Testis (tissue), 3 donors: ENCODE results near the gene MECP2. TPM values are rescaled to one million over a fixed set of nuclear protein-coding genes. Genes with fewer than 3 reads are reported as not detected.

Experiments
- DNase-seq: peaks from one replicate; pipeline ENCODE4 v3.0.0-alpha.2; 2019
- H3K27ac ChIP-seq, 2 donors: fragments of 200-600 bp; sonication (generic); one replicate each; pipeline ENCODE4 v1.5.1; 2019
- H3K27me3 ChIP-seq: fragments of 200-600 bp; sonication (generic); one replicate; pipeline ENCODE4 v1.5.1; 2019
- H3K36me3 ChIP-seq: fragments of 200-600 bp; sonication (generic); one replicate; pipeline ENCODE4 v1.5.1; 2017; ENCODE audit warnings: low read depth; ENCODE audit errors: missing control alignments
- H3K4me1 ChIP-seq: fragments of 200-600 bp; sonication (generic); one replicate; pipeline ENCODE4 v1.5.1; 2019
- H3K4me3 ChIP-seq, 2 donors: fragments of 200-600 bp; sonication (generic); one replicate each; pipeline ENCODE4 v1.5.1; 2017 to 2019
- H3K9me3 ChIP-seq: fragments of 200-600 bp; sonication (generic); one replicate; pipeline ENCODE4 v1.5.1; 2017
- POLR2A ChIP-seq: fragments of 450-650 bp; IDR thresholded peaks from one replicate; pipeline ENCODE4 v1.6.1; 2017; ENCODE audit warnings: antibody characterized with exemption, mild to moderate bottlenecking, moderate library complexity
- WGBS, 2 donors: methylation state at CpG; one replicate each; pipeline ENCODE4 v1.1.5; 2018; 5-methylcytosine and 5-hydroxymethylcytosine counted together
- intact Hi-C: fragments of 100-400 bp; cut with DNase I; formaldehyde crosslinking; loops from one replicate; pipeline ENCODE4 v1.15.1; 2023; ENCODE audit warnings: low total_unique reads
- microRNA counts, 2 donors: library from miRNA; unstranded; fragments of <30 nt; microRNA quantifications; one replicate each; lab custom pipeline; 2016
- microRNA-seq, 2 donors: library from miRNA; unstranded; fragments of <30 nt; microRNA quantifications; one replicate each; pipeline ENCODE4, GENCODE V29; 2016; ENCODE audit warnings: borderline number of aligned reads in 2 of 2, borderline replicate concordance in 1 of 2
- polyA plus RNA-seq: library from polyadenylated mRNA; stranded (reverse); fragments of 350-450 nt; fragmentation: Illumina TruSeq; extraction: RNeasy Lipid Tissue Mini Kit (QIAGEN cat#74804); gene quantifications from one replicate; pipeline ENCODE4 v1.2.3, GENCODE V29; 2014; ENCODE audit warnings: low read depth, low replicate concordance; ENCODE audit not compliant: insufficient read depth
- small RNA-seq, 2 donors: library from RNA; depleted of rRNA; stranded (forward); fragments of <200 nt; gene quantifications; one replicate each; pipeline ENCODE3, GENCODE V24; 2016
- total RNA-seq, 2 donors: library from RNA; depleted of rRNA; stranded (reverse); fragments of >200 nt; gene quantifications; one replicate each; pipeline ENCODE4 v1.2.3, GENCODE V29; 2016
- TF ChIP-seq, protein P1 (sequence below), 3 experiments: fragments of 450-650 bp in 2 of 3; fragments of 200-600 bp in 1 of 3; sonication (generic) in 1 of 3; IDR thresholded peaks; one replicate each; pipeline ENCODE4 v1.5.1; 2016 to 2019; ENCODE audit warnings: antibody characterized with exemption in 3 of 3, mild to moderate bottlenecking in 2 of 3, moderate library complexity in 1 of 3

The MECP2 gene
- total and polyA plus RNA-seq, 3 donors from 2014 or later: 25.0 to 86.4 (median 85.4) TPM

DNA sequence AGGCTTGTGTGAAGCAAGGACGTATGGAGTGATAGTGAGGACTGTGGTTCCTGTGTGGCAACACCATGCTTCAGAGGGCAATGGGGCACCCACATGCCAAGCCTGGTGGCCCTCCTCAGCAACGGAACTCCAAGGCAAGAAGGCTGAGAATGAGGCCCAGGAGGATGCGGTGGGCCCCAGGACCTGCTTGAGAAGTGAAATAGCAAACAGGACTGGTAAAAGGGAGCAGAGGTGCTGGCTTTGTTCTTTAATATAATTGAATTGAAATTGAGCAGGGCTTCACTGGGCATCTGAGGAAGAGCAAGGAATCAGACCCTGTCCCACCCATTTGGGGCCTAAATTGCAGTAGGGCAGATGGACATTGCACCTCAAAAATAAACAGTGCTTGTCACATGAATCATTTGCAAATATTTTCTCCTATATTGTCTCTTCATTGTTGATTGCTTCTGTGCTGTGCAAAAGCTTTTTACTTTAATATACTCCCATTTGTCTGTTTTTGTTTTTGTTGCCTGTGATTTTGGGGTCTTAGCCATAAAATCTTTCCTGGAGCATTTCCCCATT, 122.7 kb downstream of the MECP2 start:
- Histone ChIP-seq H3K4me1 (no peaks in the 10 kb centered on the region), H3K4me3 (no peak overlapping the region), H3K27me3 (no peaks in the 10 kb centered on the region), H3K27ac (no peak overlapping the region), H3K36me3 (no peaks in the 10 kb centered on the region), H3K9me3 (no peaks in the 10 kb centered on the region)
- no peak for DNase-seq
- intact Hi-C loops: no loop called here
- WGBS, 2 donors: 40 to 77% methylated on average over 1 to 3 of the region's 3 CpGs
- TF ChIP-seq POLR2A: no peak
- TF ChIP-seq, protein P1, sequence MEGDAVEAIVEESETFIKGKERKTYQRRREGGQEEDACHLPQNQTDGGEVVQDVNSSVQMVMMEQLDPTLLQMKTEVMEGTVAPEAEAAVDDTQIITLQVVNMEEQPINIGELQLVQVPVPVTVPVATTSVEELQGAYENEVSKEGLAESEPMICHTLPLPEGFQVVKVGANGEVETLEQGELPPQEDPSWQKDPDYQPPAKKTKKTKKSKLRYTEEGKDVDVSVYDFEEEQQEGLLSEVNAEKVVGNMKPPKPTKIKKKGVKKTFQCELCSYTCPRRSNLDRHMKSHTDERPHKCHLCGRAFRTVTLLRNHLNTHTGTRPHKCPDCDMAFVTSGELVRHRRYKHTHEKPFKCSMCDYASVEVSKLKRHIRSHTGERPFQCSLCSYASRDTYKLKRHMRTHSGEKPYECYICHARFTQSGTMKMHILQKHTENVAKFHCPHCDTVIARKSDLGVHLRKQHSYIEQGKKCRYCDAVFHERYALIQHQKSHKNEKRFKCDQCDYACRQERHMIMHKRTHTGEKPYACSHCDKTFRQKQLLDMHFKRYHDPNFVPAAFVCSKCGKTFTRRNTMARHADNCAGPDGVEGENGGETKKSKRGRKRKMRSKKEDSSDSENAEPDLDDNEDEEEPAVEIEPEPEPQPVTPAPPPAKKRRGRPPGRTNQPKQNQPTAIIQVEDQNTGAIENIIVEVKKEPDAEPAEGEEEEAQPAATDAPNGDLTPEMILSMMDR (IDR thresholded peaks at IDR 0.05): no peak

DNA sequence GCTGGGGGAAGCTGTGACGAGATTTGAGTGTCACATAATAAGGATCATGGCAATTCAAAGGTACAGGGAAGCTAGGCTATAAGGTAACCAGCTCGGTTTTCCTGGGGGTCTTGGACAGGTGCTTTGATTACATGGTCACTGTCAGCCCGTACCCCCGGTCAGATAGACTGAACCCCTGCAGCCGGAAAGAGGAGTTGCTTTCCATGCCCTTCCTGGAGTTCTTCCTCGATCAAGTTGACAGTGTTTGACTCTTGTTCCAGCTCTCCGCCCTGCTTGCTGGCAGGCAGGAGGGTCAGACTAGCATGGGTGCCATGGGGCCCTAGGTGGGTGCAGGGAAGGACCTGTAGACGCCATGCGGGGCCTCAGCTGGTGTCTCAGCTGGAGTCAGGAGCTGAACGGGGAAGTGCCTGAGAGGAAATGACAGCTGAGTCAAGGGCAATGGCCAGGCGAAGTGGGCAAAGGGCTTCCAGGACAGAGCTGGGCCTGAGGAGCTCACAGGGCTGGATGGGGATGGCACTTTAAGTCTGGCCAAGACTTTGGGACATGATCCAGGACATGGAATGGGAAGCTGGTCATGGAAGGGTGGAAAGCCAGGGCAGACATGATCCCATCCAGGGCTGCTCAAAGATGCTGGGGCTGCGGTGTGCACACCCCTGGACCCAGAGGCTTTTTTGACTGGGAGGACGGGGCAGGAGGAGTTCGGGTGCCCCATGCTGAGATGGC, 123.4 kb downstream of the MECP2 start:
- peak overlapping the region; percentile 81 to 98 for H3K27ac ChIP-seq

DNA sequence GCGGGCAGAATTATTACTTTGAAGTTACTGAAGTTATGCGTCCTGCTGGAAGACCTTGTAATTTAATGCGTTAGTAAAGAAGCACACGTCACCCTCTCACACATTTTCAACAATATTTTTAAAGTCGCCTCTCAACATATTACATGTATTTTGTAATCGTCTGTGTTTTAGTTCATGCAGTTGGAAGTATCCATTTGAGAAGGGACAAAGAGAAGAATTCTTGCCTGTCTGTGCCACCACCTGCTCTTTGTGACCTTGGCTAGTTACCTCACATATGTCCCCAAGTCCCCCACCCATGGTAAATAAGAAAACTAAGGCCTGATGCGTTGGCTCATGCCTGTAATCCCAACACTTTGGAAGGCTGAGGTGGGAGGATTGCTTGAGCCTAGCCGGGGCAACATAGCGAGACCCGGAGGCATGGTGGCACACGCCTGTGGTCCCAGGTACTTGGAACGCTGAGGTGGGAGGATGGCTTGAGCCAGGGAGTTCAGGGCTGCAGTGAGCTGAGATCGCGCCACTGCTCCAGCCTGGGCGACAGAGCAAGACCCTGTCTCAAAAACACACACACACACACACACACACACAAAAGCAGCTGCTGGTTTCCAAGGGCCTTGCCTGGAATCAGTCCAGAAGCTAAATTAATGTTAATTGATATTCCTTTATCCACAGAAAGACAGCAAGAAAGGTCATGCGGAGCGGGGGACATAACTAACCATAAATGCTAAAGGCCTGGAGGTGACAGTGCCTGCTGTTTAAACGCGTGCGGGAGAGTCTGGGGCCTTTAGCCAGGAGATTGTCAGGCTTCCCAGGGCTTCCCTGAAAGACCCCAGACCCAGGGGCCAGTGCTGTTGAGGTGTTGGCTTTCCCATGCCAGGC, 124.2 kb downstream of the MECP2 start:
- Histone ChIP-seq H3K27me3 (no peaks in the 10 kb centered on the region), H3K9me3 (no peaks in the 10 kb centered on the region), H3K27ac (peak overlapping the region; percentile 81 to 98), H3K4me3 (peak overlapping the region; percentile 53 to 74), H3K36me3 (no peaks in the 10 kb centered on the region), H3K4me1 (peaks cover 4% of the 10 kb centered on the region)
- TF ChIP-seq POLR2A: no peak
- TF ChIP-seq, protein P1 (IDR thresholded peaks at IDR 0.05): no peak
- intact Hi-C loops: no loop called here
- DNase-seq: no peak
- 0 to 24% methylated on average over 6 to 19 of the region's 20 CpGs for WGBS, 2 donors

More for the DNA sequence above, 123.4 kb downstream of the MECP2 start:
- no peak for DNase-seq
- no peaks in the 10 kb centered on the region for H3K36me3 ChIP-seq
- H3K4me3 ChIP-seq: no peak overlapping the region
- TF ChIP-seq, protein P1 (IDR thresholded peaks at IDR 0.05): no peak
- no peak for TF ChIP-seq POLR2A
- H3K9me3 ChIP-seq: no peaks in the 10 kb centered on the region
- intact Hi-C loops: no loop called here
- H3K27me3 ChIP-seq: no peaks in the 10 kb centered on the region
- no peaks in the 10 kb centered on the region for H3K4me1 ChIP-seq
- WGBS, 2 donors: 60 to 80% methylated on average over 2 to 14 of the region's 14 CpGs

DNA sequence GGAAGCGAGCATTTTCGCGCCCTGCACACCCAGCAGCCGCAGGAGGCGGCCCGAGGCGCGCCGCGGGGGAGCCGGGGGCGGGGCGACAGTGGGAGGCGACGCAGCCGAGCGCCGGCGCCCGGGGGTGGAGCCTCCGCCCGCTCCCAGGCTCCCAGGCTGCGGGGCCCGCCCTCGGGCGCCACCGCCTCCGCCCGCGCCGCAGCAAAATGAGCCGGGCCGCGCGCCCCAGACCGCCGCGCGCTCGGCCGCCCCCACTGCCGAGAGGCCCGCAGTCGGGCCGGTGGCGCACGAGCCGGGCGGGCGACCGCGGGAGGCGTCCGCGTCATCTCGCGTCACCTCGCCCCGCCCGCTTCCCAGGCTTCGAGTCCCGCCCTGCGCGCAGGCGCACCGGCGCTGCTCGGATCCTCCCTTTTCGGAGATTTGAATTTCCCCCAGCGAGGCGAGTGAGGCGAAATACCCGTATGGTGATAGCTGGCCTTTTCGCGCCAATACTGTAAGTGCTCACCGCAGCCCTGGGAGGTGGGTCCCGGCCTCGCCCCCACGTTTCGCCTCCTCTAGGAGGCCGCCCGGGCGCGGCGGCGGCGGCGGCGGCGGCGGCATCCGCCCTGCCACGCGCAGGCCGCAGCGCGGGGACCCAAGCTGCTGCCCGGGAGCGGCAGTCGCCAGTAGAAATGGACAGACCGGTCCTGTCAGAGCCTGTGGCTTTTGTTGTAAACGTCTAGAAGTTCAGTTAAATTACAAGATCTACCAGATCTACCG, 125.0 kb downstream of the MECP2 start, which contains the start of gene TMEM187:
TSS of gene TMEM187 (plus strand) at position 387 of the 759 bp plus-strand sequence. CDS start 9,309 bp downstream, outside the sequence.
- WGBS, 2 donors: 0 to 3% methylated on average over 2 to 10 of the region's 103 CpGs
- Histone ChIP-seq H3K4me3 (peak within 1 kb of the TSS; percentile 74 to 88), H3K36me3 (no peaks in the 10 kb centered on the region), H3K27ac (peak within 1 kb of the TSS; percentile 98 to 99), H3K9me3 (no peaks in the 10 kb centered on the region), H3K4me1 (peaks cover 4% of the 10 kb centered on the region), H3K27me3 (no peaks in the 10 kb centered on the region)
- TF ChIP-seq POLR2A: no peak
- TF ChIP-seq, protein P1 (IDR thresholded peaks at IDR 0.05): no peak
- DNase-seq: peak; percentile 83
- intact Hi-C loops: no loop called here

MicroRNAs encoded within 50 kb of the gene (microRNA counts, 767-probe panel; counts per million panel counts)
- 0 to 152 counts per million in 2 donors for microRNA hsa-miR-718 (lab: Ali Mortazavi, UCI)

Small RNA genes within 50 kb of the gene (microRNA-seq; reads per million reads assigned to microRNA genes)
- gene MIR3202-1 (0 reads per million in 2 donors), gene MIR3202-2 (0 reads per million in 2 donors), gene MIR718 (0 reads per million in 2 donors)

Small RNA genes within 50 kb of the gene (small RNA-seq; reads per million reads assigned to genes)
- gene MIR3202-1: 0 to 0.09 reads per million in 2 donors

Other genes starting within 250 kb of the MECP2 start
- 1 to 10 TPM; 1.7 to 4.5 TPM for gene L1CAM, start 211.5 kb downstream of the MECP2 start, total RNA-seq
- 2.5 TPM for gene L1CAM, start 211.5 kb downstream of the MECP2 start, polyA plus RNA-seq
- gene AVPR2, start 193.0 kb downstream of the MECP2 start, total RNA-seq: 1 to 10 TPM in 1 of 2 donors, under 1 TPM in 1; 0.74 to 1.1 TPM
- gene AVPR2, start 193.0 kb downstream of the MECP2 start, polyA plus RNA-seq: 1.3 TPM
- gene ARHGAP4, start 171.5 kb downstream of the MECP2 start, total RNA-seq: 10 to 100 TPM; 34.6 to 41.3 TPM
- gene ARHGAP4, start 171.5 kb downstream of the MECP2 start, polyA plus RNA-seq: 25.6 TPM
- gene NAA10, start 162.7 kb downstream of the MECP2 start, total RNA-seq: 10 to 100 TPM; 46.7 to 52.8 TPM
- gene NAA10, start 162.7 kb downstream of the MECP2 start, polyA plus RNA-seq: 33.9 TPM
- gene RENBP, start 153.1 kb downstream of the MECP2 start, total RNA-seq: 1 to 10 TPM; 2.8 to 3.4 TPM
- 4.8 TPM for gene RENBP, start 153.1 kb downstream of the MECP2 start, polyA plus RNA-seq
- 100 to 1,000 TPM; 102 to 115 TPM for gene HCFC1, start 125.9 kb downstream of the MECP2 start, total RNA-seq
- 32.3 TPM for gene HCFC1, start 125.9 kb downstream of the MECP2 start, polyA plus RNA-seq
- gene TMEM187, start 125.0 kb downstream of the MECP2 start, total RNA-seq: 10 to 100 TPM; 13.1 to 15.7 TPM
- 6.1 TPM for gene TMEM187, start 125.0 kb downstream of the MECP2 start, polyA plus RNA-seq
- gene IRAK1, start 77.8 kb downstream of the MECP2 start, total RNA-seq: 10 to 100 TPM; 77.6 to 90.8 TPM
- 48.6 TPM for gene IRAK1, start 77.8 kb downstream of the MECP2 start, polyA plus RNA-seq
- under 1 TPM in 1 of 2 donors, not detected in 1; 0.31 TPM for gene OPN1LW, start 46.5 kb upstream of the MECP2 start, total RNA-seq
- gene OPN1LW, start 46.5 kb upstream of the MECP2 start, polyA plus RNA-seq: not detected
- gene OPN1MW, start 84.9 kb upstream of the MECP2 start, total RNA-seq: not detected
- not detected for gene OPN1MW, start 84.9 kb upstream of the MECP2 start, polyA plus RNA-seq
- not detected for gene OPN1MW2, start 122.0 kb upstream of the MECP2 start, total RNA-seq
- gene OPN1MW2, start 122.0 kb upstream of the MECP2 start, polyA plus RNA-seq: not detected
- not detected for gene OPN1MW3, start 159.9 kb upstream of the MECP2 start, total RNA-seq
- gene OPN1MW3, start 159.9 kb upstream of the MECP2 start, polyA plus RNA-seq: not detected
- 1 to 10 TPM; 4.2 to 6.4 TPM for gene TEX28, start 197.4 kb upstream of the MECP2 start, total RNA-seq
- gene TEX28, start 197.4 kb upstream of the MECP2 start, polyA plus RNA-seq: 9.0 TPM
- 100 to 1,000 TPM; 224 to 268 TPM for gene TKTL1, start 198.1 kb upstream of the MECP2 start, total RNA-seq
- gene TKTL1, start 198.1 kb upstream of the MECP2 start, polyA plus RNA-seq: 233 TPM